Measurements from ENCODE around the gene RNU5B-1.
"Not testable (repeated sequence)": the region's sequence is repeated elsewhere in the genome, so short reads cannot be mapped to it uniquely, and the experiment has no call there.

Gene RNU5B-1

GRCh38 chr15:65343374-65343981, 39.0 kb downstream of the RNU5B-1 start:
- no peak for DNase-seq (ENCODE audit: low read depth in 2 of 2)

- no peak for DNase-seq (ENCODE audit: low read depth in 2 of 2)
These were observed 39.9 kb downstream of the RNU5B-1 start for GRCh38 chr15:65344214-65344913.

- no peak for DNase-seq (ENCODE audit: low read depth in 2 of 2)
These were observed 40.4 kb downstream of the RNU5B-1 start for GRCh38 chr15:65344914-65345275.

GRCh38 chr15:65346856-65347598, 42.5 kb downstream of the RNU5B-1 start:
- DNase-seq (ENCODE audit: low read depth in 2 of 2), result no peak

GRCh38 chr15:65347756-65348155, 43.3 kb downstream of the RNU5B-1 start:
- not testable (repeated sequence) for DNase-seq (ENCODE audit: low read depth in 2 of 2)

GRCh38 chr15:65349338-65349737, 44.9 kb downstream of the RNU5B-1 start:
- no peak for DNase-seq (ENCODE audit: low read depth in 2 of 2)

DNA sequence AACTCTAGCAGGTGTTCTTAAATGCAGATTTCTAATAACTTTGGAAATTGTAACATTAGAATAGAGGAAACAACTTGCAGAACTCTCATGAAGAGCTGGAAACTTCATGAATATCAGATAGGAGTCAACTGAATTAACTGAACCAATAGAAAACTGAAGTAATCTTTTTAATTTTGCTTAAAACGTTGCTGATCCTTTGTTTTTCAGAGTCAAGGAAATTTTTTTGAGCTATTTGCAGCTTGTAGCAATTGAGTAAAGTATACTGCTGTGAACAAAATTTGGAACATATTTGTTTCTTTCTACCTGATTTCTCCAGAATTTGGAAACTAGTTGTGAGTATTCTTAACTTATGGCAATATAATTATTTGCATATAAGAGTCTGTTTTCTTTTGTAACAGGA, 47.5 kb downstream of the RNU5B-1 start:
- not testable (repeated sequence) for DNase-seq (ENCODE audit: low read depth in 2 of 2)
